Measurements from ENCODE around the gene WFDC12.
A peak's percentile ranks its signal among the peaks of the same experiment; 100 is the strongest.

WFDC12 gene

DNA sequence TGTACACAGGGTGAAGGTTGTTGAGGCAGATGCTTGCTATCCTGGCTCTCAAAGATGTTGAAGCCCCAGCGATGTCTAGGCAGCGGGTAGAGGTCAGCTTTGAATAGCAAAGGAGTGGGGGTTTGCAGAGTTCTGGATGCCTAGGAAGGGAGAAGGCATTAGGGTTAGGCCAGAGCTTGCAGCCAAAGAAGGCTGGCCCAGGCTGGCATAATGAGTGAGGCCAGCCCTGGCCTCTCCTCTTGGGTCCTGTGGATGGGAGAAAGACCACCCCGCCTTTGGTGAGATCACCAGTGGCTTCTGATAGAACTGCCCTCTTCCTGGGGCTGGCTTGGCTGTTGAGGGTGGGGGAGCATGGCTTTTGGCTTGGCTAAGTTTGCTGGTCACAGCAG, 8.9 kb downstream of the WFDC12 start:
- no peak for DNase-seq (ENCODE audit: low read depth, low spot score)

DNA sequence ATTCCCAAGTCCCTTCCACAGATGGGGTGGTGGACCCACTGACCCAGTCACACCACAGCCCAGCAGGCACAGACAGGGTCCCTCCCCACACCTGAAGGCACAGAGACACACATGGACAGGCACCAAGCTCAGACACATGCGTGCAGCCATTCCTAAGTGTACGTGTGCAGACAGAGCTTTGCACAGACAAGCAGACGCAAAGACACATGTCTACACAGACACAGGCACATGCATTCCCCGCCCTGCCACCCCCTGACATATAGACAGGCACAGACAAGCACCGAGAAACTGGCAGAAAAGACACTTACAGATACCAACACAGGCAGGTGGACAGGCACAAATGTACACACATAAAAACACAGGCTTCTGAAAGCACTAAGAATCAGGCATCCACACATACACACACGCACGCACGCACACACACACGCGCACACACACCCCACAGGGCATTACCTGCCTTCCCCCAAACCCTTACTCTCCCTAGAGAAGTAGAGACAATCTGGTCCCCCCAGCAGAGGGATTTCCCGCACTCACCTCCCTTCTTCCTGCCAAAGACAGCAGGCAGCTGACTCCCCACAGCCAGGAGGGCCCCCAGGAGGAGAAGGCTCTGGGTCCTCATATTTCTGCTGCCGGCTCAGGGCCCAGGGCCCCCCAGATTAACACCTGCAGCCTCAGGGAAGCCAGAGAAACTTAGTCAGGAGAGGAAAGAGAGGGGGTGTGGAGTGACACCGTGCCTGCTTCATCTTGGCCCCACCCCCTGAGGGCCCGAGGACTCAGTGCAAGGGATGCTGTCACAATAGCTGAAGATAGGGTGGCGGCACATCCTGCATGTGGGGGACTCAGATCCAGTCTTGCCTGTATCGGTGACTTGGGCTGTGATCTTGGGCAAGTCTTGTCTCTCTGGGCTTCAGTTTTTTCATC, 9.5 kb downstream of the WFDC12 start, which contains the start of gene WFDC5:
TSS of gene WFDC5 (minus strand) at position 710 of the 921 bp plus-strand sequence. CDS start at position 619, 91 bp downstream.
- DNase-seq (ENCODE audit: low read depth, low spot score): no peak

DNA sequence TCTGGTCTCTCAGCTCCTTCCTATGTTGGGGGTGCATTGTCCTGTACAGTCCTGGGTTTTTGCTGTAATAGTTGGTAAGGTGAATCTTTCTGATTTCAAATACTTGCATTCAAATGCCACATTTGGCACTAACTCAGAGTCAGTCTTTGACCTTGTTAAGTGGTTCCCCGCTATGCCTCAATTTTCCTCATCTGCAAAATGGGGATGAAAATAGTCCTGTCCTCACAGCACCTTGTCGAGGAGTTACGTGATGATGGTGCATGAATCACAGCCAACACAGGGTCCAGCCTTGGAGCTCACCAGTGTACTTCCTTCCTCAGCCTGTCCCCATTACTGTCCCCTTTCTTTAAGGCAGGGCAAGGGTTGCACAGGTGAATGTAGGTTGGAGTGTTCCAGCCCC, 10.4 kb downstream of the WFDC12 start:
- no peak for DNase-seq (ENCODE audit: low read depth, low spot score)

DNA sequence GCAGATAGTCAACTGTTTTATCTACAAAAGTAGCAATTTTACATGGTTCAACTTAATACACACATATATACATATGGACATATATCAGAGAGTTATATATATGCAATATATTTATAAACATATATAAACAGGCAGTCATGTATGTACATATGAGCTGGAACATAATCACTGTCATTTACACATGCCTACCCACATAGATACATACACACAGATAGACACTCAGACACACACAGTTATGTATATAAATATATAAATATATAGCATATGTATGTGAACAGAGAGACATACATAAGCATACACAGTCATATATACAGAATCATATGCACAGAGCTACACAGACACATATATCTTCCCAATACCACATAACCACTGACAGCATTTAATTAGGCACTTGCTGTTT, 11.5 kb downstream of the WFDC12 start:
- DNase-seq (ENCODE audit: low read depth, low spot score): no peak

DNA sequence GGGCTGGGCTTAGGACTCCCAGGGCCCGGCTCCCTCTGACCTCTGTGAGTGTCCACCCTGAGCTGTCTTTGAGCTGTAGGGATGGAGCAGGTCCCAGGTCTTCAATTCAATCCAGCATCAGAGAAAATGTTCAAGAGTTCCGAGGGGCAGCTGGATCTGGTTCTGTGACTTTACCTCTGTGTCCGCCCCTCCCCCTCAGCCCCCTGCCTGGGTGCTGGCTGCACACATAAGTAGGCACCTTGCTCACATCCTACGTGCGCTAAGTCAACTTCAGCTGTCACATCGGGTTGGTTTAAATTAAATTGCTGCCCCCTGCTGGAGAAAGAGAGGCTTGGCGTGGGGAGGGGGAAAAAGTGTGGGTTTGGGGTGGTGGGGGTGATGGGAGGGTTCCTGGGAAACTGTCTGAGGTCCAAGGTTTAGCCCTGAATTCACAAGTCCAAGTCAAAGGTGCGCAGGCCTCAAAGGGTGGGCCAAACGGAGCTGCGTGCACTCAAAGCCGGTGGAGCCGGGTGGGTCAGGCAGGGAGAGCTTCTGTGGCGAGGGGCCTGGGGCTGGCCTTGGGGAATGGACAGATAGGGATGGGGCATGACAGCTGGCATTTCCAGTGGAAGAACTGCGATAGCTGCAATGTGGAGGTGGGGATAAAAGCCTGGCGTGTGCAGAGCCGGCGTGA, 12.3 kb downstream of the WFDC12 start:
- DNase-seq (ENCODE audit: low read depth, low spot score): no peak

DNA sequence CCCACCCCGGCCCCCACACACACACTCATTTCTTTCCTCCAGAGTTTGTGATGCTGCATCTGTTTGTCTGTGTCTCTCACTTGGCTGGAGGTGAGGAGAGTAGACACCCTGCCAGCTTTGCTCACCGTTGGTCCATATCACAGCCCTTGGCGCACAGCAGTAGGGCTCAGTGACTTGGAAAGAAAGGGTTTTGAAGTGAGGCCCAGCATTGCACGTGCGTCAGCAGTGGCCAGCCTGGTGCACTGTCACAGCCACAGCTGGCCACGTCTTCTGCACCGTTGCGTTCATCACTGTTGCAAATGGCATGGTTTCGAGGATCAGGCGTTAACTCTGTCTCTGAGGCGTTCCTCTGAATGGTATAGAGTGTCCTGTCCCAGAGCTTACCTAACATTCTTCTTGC, 13.0 kb downstream of the WFDC12 start:
- no peak for DNase-seq (ENCODE audit: low read depth, low spot score)

DNA sequence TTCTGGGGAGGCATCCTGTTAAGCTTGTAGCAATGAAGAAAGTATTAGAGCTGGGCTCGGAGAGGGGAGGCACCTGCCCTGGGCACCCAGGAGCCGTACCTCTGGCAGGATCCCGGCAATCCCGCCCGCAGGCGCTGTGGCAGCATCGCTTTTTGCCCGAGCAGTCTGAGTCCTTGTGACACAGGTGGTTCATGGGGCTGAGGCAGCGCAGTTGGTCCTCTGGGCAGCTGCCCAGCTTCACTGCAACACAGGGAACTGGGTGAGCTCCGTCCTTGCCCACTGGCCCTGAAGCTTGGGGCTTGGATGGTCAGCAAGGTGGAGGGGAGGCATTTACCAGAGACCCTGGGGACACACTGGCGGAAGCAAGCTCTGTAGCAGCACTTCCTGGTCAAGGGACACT, 14.0 kb downstream of the WFDC12 start:
- no peak for DNase-seq (ENCODE audit: low read depth, low spot score)

DNA sequence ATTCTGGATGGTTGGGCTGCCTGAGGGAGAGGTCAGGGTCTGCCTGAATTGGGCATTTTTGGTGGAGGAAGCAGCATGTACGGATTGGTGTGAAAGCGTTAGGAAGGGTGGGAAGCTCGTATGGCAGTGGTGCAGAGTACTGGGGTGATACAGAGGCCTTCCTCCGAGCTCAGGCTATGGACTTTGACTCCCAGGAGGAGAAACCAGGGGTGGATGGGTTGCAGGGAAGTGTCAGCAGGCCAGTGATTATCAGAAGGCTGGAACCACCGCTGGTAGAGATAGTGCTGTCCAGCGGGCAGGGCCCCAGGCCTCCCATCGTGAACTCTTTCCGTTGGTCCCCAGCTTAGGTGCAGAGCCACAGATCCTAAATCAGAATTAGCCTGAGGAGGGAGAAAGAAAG, 14.6 kb downstream of the WFDC12 start:
- no peak for DNase-seq (ENCODE audit: low read depth, low spot score)

DNA sequence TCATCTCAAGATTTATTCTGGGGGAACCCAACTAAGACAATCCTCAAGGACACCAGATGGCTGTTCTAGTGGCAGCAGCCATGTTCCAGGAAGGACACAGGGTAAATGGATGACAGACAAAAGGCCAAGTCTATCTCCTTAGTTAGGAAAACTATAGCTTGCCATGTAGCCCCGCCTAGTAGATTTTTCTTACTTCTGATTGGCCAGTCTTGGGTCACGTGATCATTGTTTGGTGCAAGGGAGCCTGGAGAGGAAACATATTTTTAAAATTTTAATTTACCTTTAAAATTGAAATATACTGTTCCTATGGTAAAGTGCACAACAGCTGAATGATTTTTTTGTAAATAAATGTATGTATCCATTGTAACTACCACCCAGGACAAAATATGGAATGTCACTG, 18.9 kb downstream of the WFDC12 start:
- DNase-seq (ENCODE audit: low read depth, low spot score): no peak

DNA sequence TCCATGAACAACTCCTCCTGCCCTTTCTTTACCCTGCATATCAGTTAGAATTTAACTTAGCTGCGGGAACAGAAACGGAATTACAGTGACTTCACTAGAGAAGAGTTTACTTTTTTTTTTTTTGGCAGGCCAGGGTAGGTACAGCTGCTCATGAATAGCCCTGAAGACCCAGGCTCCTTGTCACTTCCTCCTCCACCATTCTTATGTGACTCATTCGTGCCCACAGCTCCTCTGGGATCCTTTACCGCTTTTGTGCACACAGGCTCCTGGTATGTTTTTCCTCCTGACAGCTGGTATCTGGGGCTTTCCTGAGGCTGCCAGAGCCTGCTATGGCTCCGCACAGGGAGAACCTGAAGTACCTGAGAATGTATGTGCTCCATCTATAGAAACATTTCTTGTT, 19.5 kb downstream of the WFDC12 start:
- DNase-seq (ENCODE audit: low read depth, low spot score): peak; percentile 89

DNA sequence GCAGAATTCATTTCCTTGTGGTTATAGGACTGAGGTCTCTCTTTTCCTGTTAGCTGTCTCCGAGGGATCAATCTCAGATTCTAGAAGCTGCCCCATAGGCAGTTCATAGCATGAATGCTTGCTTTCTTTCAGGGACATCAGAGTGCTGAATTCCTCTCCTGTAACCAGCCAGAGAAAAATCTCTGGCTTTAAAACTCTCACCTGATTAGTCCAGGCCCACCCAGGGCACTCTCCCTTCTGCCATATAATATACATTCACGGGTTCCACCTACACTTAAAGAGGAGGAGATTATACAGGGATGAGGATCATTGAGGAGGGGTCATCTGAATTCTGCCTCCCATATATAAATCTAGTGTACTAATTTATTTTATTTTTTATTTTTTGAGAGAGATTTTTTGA, 21.2 kb downstream of the WFDC12 start:
- DNase-seq (ENCODE audit: low read depth, low spot score): no peak

DNA sequence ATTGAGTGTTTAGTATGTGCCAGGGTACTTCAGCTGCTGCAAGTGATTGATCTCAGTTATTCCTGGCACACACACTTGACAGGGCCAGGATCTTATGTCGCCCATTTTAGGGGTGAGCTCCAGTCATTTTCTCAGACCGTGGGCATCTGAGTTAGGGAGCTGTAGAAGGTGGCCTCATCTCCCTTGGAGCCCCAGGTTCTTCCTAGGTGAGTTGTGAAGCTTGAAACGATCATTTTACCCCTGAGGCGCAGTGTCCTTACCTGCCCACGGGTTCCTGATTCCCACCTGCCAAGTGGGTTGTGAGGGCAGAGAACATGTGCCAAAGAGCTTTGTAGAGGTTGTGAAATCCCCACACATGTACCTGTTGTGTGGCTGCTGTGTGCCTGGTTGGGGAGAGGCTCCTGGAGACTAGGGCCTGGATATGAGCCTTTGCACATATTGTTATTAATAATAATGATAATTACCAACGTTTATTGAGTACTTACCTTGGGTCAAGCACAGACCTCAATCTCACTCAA, 22.9 kb downstream of the WFDC12 start:
- no peak for DNase-seq (ENCODE audit: low read depth, low spot score)

DNA sequence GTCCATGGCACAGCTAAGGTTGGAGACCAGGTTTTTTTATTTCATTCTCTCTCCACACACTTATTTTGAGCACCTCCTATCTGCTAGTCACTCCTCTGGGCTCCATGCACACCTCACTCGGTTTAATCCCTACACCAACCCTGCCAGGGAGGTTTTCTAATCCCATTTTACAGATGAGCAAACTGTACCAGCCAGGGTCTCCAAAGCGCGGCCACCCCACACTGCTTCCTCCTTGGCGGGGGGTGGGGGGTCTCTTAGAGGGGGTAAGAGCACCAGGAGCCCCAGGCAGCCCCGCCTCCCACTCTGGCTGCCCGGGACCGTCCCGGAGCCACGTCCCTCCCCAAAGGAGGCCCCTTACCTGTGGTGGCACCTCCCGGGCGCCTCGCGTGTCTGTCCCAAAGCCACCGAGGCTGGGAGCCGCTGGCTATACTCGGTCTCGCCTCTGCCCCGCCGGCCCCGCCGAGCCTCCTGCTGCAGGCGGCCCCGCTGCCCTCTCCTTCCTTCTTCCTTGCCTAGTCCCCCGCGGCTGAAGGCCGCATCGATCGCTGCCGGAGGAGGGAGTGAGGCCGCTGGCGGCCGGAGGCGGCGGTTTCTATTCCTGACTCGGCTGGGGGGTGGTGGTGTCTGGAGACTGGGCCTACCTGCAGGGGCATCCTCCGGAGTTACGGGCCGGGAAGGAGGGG, 23.6 kb downstream of the WFDC12 start, which contains the start of gene KCNS1:
TSS of gene KCNS1 (minus strand) at position 565 of the 683 bp plus-strand sequence. CDS start 1,891 bp downstream, outside the sequence.
- DNase-seq (ENCODE audit: low read depth, low spot score): peak; percentile 53

DNA sequence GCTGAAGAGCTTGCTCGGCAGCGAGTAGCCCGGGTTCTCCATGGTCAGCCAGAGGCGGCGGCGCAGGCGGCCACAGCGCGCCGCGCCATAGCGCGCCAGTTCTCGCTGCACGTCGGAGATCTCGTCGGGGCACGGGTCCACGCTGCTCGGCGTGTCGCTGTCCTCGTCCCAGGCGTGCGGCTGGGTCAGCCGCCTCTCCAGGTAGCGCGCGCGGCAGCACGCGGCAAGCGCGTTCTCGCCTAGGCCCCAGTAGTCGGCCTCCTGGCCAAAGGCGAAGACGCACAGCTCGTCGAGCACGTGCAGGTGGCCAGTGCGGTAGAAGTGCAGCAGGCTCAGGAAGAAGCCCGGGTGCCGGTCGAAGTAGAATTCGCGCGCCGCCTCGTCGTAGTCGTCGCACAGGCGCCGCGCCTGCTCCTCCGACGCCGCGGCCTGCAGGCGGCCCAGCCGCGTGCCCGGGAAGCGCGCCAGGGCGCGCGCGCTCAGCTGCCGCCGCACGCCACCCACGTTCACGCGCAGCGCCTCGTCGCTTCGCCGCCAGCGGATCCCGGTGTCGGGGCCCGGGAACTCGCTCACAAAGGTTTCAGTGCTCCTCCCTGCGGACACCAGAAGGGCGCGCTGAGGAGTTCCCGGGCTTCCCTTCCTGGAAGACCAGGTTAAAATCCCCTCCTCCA, 26.0 kb downstream of the WFDC12 start:
- DNase-seq (ENCODE audit: low read depth, low spot score): peak; percentile 57

DNA sequence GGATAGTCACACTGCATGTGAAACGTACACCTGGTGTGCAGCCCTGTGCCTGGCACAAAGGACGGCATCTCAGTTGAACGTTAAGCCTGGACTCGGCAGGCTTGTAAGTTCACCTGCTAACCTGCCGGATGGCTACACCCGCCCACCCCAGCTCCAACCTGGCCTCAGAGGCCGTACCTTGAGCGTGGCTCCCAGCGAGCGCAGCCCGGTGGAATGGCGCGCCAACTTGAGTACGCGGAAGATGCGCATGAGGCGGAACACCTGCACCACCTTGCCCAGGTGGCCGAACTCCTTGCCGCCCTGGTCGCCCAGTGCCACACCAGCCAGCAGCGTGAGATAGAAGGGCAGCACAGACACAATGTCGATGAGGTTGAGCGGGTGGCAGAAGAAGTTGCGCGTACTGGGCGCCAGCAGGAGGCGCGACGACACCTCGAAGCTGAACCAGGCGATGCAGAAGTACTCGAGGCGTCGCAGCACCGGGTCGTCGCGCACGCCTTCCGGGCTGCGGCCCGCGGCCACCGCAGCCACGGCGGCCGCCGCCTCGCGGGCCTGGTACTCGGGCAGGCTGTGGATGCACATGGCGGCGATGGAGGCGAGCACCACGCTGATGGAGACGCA, 26.7 kb downstream of the WFDC12 start:
- peak; percentile 66 for DNase-seq (ENCODE audit: low read depth, low spot score)

DNA sequence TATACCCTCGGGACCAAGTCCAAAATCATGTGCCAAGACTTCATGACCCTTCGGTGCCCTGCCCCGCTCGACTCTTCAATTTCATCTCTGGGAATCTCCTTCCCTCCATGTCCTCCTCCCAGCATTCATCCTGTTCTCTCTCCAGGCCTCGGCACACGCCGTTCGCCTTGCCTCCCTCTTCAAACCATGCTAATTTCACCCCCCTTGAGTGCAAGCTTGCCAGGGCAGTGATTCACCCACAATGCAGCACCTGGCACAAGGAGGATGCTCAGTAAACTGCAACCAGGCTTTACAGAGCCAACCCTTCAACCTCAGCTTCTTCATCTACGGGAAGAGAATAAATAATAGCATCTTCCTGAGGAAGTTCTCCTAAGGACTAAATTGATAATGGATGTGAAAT, 27.5 kb downstream of the WFDC12 start:
- DNase-seq (ENCODE audit: low read depth, low spot score): no peak

DNA sequence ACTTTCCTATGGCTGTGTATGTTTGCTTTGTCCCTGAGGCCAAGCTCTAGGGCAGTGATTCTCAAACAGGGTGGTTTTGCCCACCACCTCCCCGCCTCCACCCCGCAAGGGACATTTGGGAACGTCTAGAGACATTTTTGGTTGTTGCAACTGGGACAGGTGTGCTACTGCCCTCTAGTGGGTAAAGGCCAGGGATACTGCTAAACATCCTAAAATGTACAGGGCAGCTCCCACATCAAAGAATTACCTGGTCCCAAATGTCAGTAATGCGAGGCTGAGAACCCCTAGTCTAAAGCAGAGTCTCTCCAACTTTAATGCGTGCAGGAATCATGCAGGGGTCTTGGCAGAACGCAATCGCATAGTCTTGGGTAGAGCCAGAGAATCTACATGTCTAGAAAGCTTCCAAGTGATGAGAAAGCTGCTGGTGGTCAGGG, 28.4 kb downstream of the WFDC12 start:
- DNase-seq (ENCODE audit: low read depth, low spot score): peak; percentile 79

DNA sequence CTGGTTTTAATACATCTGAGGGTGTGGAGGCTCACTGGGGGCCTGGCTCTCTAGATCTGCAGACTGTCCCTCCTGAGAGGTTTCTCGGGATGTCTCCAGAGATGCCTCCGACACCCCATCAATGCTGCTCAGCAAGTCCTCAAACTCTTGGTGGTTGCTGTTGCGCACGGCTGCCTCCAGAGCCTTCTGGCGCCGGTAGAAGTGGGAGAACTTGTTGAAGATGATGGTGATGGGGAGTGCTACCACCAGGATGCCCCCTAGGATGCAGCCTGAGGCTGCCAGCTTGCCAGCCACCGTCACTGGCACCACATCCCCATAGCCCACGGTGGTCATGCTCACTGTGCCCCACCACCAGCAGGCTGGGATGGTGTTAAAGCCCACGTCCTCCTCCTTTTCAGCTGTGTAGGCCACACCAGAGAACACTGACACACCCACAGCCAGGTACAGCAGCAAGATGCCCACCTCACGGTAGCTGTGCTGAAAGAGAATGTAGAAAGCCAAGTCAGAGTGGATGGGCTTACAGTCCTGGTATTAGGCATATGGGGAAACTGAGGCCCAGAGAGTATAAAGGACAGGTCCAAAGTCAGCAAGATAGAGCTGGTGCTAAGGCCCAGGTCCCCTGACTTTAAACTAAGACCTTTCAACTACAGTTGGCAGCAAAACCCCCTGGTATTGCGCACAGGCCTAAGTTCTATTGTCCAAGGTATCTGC, 29.2 kb downstream of the WFDC12 start:
- no peak for DNase-seq (ENCODE audit: low read depth, low spot score)

DNA sequence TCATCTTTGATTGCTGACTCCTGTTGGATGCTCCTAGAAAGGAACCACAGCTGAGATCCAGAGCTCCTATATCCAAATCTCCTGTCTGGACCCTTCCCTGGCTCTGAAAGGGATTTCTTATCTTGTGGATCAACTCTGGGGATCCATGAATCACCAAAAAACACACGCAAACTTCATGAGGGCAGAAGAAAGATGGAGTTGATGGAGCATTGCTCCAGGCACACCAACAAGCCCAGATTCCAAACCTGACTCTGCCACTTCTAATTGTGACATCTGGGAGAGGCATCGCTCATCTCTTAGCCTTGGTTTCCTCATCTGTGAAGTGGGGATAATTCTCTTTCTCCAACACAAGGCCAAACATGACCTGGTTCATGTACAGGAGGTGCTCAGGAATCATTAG, 30.1 kb downstream of the WFDC12 start:
- no peak for DNase-seq (ENCODE audit: low read depth, low spot score)

DNA sequence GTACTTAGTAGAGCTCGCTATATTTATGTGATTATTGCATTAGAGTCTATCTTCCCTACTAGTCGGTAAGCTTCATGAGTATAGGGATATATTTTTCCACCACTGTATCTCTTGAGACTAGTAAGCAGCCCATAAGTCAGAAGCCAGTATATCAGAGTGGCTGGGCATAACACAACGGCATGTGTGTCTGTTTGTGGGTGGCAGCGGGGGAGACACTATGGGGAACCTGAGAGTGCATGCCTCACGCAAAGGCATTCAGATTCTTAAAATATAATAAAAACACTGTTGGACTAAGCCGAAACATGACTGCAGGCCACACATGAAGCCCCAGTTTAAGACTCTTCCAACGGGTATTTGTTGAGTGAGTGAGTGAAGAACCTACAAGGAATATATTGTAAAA, 31.4 kb downstream of the WFDC12 start:
- DNase-seq (ENCODE audit: low read depth, low spot score): no peak

Data from astrocyte of the hippocampus (primary cell).